GM19193 (cell line): Measurements from ENCODE around the gene ACSS1.

Experiments used
- POLR2A ChIP-seq: IDR thresholded peaks from 4 replicates; pipeline ENCODE4 v1.6.1; 2011; ENCODE audit not compliant: insufficient read depth, insufficient read length; ENCODE audit errors: extremely low read depth

The ACSS1 gene

GRCh38 chr20:25058051-25058846 lies at the start of gene ACSS1:
ACSS1 (minus strand) TSS chr20:25058139; CDS start chr20:25058102, 37 bp downstream.
- peak; percentile 65 for TF ChIP-seq POLR2A

DNA sequence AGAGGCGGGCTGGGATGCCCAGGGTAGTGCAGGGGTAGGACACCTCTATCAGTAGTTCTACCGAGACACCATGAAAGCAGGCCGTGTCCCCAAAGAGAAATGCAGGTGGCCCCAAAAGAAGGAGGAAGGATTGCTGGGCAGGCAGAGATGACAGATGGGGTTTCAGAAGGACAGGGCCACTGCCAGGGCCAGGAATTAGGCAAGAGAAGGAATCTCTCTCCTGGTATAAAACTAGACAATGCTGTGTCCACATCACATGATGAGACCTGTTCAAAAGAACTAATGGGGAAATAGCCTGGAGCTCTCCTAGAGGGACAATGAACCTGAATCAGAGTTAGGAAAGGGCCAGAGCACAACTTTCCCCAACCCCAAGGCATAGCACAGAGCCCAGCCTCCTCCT lies 45.6 kb upstream of the ACSS1 start:
- no peak for TF ChIP-seq POLR2A

GRCh38 chr20:25100914-25101313 lies 43.0 kb upstream of the ACSS1 start:
- TF ChIP-seq POLR2A = no peak

- no peak for TF ChIP-seq POLR2A
These were observed 41.7 kb upstream of the ACSS1 start for GRCh38 chr20:25099601-25100140.

DNA sequence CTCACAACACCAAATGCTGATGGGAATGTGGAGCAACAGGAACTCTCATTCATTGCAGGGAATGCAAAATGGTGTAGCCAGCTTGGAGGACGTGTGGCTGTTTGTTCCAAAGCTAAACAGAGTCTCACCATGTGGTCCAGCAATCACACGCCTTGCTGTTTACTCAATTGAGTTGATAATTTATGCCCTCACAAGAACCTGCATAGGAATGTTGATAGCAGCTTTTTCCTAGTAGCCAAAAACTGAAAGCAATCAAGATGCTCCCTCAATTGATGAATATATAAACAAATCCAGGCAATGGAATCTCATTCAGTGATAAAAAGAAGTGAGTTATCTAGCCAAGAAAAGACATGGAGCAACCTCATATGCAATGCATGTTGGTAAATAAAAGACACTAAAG lies 39.6 kb upstream of the ACSS1 start:
- TF ChIP-seq POLR2A = no peak

- no peak for TF ChIP-seq POLR2A
These were observed 32.8 kb upstream of the ACSS1 start for GRCh38 chr20:25090492-25091429.

- TF ChIP-seq POLR2A = no peak
These were observed 31.7 kb upstream of the ACSS1 start for GRCh38 chr20:25089662-25090061.

DNA sequence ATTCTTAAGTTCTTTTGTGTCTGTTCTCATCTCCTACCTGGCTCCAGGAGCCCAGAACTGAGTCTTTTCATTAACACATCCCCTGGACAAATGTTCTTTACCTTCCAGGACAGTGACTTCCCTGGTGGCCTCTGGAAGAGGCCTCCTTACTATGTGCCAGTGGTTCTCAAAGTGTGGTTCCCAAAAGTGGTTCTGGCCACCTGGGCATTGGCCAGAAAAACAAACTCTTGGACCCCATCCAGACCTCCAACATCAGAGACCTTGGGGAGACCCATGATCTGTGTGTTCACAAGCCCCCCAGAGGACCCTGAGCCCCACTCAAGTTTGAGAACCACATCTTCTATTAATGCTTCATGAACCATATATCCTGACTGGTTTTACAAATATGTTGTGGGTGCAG lies 31.2 kb upstream of the ACSS1 start:
- TF ChIP-seq POLR2A = no peak

DNA sequence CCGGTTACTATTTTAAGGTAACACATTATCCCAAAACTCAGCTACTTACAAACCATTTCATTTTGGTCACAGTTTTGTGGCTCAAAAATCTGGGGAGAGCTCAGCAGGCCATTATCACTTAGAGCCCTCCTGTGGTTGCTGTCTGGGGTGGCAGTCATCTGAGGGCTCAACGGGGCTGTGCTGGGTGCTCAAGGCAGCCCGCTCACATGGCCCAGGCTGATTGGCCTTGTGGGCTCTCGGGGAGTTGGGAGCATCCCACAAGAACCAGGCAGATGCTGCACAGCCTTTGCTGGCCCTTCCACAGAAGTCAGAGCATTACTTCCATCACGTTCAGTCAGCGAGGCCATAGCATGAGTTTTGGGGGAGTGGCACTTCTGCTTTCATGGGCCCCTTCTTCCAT lies 30.3 kb upstream of the ACSS1 start:
- TF ChIP-seq POLR2A = no peak

DNA sequence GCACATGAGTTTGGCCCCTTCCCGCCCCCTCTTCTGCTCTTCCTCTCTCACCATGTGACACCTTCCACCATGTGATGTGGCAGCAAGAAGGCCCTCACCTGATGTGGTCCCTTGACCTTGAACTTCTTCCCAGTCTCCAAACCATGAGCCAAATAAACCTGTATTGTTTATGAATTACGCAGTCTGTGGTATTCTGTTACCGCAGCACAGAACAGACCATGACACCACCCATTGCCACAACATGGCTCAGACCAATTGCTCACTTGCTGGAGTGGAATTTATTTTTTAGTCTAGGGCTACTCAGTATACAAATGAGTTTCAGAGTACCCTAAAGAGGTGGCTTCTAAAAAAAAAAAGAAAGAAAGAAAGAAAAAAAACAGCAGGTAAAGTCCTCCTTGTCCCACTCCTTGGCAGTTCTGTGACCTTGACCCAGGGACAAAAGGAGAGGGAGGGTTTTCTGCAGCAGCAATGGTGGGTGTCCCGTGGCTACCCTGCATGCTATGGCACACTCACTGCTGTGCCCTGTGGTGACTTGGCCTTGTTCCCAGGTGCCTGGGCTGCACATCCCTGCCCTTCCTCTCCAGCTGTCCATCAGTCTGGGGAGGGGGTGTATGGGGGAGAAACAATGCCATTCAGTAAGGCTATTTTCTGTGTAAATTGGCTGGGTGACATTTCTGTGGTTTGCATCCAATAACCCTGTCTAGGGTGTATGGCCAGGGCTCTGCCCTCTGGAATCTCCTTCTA lies 29.4 kb upstream of the ACSS1 start:
- no peak for TF ChIP-seq POLR2A

GRCh38 chr20:25085756-25086495 lies 28.0 kb upstream of the ACSS1 start:
- no peak for TF ChIP-seq POLR2A

- TF ChIP-seq POLR2A = no peak
These were observed 26.8 kb upstream of the ACSS1 start for GRCh38 chr20:25084626-25085187.

GRCh38 chr20:25083773-25084625 lies 26.1 kb upstream of the ACSS1 start:
- TF ChIP-seq POLR2A = no peak
